BLaER1 (cell line): Measurements from ENCODE around the gene RNF123.
A peak's percentile ranks its signal among the peaks of the same experiment; 100 is the strongest.

Experiments used
- H3K27ac ChIP-seq: shearing (Covaris generic); formaldehyde crosslinking; 2 replicates; pipeline ENCODE4 v1.8.1; 2022
- H3K27me3 ChIP-seq: shearing (Covaris generic); formaldehyde crosslinking; 2 replicates; pipeline ENCODE4 v1.8.1; 2022
- H3K36me3 ChIP-seq: shearing (Covaris generic); formaldehyde crosslinking; 2 replicates; pipeline ENCODE4 v1.8.1; 2022
- H3K4me1 ChIP-seq: shearing (Covaris generic); formaldehyde crosslinking; 2 replicates; pipeline ENCODE4 v1.8.1; 2022
- H3K4me2 ChIP-seq: shearing (Covaris generic); formaldehyde crosslinking; 2 replicates; pipeline ENCODE4 v1.8.1; 2022
- H3K4me3 ChIP-seq: shearing (Covaris generic); formaldehyde crosslinking; 2 replicates; pipeline ENCODE4 v1.8.1; 2022
- H3K9ac ChIP-seq: shearing (Covaris generic); formaldehyde crosslinking; 2 replicates; pipeline ENCODE4 v1.8.1; 2022
- H3K9me3 ChIP-seq: shearing (Covaris generic); formaldehyde crosslinking; 2 replicates; pipeline ENCODE4 v1.8.1; 2022
- H4K20me1 ChIP-seq: shearing (Covaris generic); formaldehyde crosslinking; 2 replicates; pipeline ENCODE4 v1.8.1; 2022
- Cebpa-rat ChIP-seq: shearing (Covaris generic); IDR thresholded peaks from 2 replicates; pipeline ENCODE4 v1.8.1; 2022

The RNF123 gene

DNA sequence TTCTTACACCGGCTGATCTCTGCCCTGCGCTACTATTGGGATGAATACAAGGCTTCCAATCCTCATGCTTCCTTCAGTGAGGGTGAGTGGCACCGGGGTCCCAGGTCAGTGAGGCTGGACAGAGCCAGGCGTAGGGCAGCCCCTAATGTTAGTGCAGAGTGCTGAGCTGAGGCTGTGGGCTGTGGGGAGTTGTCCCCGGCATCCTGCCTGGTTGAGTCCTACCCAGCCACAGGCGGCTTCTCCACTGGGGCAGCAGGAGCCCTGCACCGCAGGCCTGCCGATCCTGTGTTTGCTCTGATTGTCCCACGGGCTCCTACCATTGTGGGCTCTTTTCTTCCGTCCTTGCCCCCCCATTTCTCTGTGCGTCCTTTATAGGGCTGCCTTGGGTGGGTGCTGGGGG, 13.3 kb downstream of the RNF123 start:
- Histone ChIP-seq H3K9ac (0 out of 2 replicates have a peak overlapping the region, but pooled peaks have one; percentile 4), H3K27ac (no peak overlapping the region), H3K9me3 (no peaks in the 10 kb centered on the region), H3K4me1 (peaks cover 34% of the 10 kb centered on the region), H3K27me3 (no peaks in the 10 kb centered on the region), H3K36me3 (peaks cover 88% of the 10 kb centered on the region), H3K4me2 (no peak overlapping the region), H3K4me3 (no peak overlapping the region), H4K20me1 (no peaks in the 10 kb centered on the region)
- TF ChIP-seq Cebpa-rat = no peak

- peak overlapping the region; percentile 38 for H3K27ac ChIP-seq
- peaks cover 80% of the 10 kb centered on the region for H3K36me3 ChIP-seq
- no peaks in the 10 kb centered on the region for H4K20me1 ChIP-seq
These were observed 14.1 kb downstream of the RNF123 start for GRCh38 chr3:49703443-49703927.

GRCh38 chr3:49703956-49704355, 14.6 kb downstream of the RNF123 start:
- Histone ChIP-seq H3K4me2 (no peak overlapping the region), H3K9me3 (no peaks in the 10 kb centered on the region), H3K27me3 (no peaks in the 10 kb centered on the region), H3K27ac (peak overlapping the region; percentile 38), H3K4me3 (no peak overlapping the region), H4K20me1 (no peaks in the 10 kb centered on the region), H3K9ac (0 out of 2 replicates have a peak overlapping the region, but pooled peaks have one; percentile 6), H3K36me3 (peaks cover 75% of the 10 kb centered on the region), H3K4me1 (peaks cover 31% of the 10 kb centered on the region)
- no peak for TF ChIP-seq Cebpa-rat

More at GRCh38 chr3:49703443-49703927, 14.1 kb downstream of the RNF123 start:
- Histone ChIP-seq H3K9ac (0 out of 2 replicates have a peak overlapping the region, but pooled peaks have one; percentile 6), H3K27me3 (no peaks in the 10 kb centered on the region), H3K4me1 (peaks cover 36% of the 10 kb centered on the region), H3K4me3 (no peak overlapping the region), H3K9me3 (no peaks in the 10 kb centered on the region), H3K4me2 (no peak overlapping the region)
- no peak for TF ChIP-seq Cebpa-rat

DNA sequence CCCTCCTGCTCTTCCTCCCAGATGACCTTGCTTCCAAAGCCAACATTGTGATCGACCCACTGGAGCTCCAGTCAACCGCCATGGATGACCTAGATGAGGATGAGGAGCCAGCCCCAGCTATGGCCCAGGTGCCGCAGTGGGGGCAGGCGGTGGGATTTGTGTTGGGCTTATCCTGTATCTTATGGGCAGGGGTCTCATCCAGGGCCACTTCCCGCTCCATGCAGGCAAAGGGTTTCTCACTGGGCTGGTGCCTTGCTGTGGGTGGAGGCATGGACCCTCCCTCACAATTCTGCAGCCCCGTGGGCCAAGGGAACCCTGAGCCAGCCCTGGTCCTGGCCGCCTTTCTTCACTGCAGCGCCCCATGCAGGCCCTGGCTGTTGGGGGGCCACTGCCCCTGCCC, 15.3 kb downstream of the RNF123 start:
- Histone ChIP-seq H3K36me3 (peaks cover 71% of the 10 kb centered on the region), H3K4me1 (peaks cover 24% of the 10 kb centered on the region), H3K4me3 (no peak overlapping the region), H3K4me2 (no peak overlapping the region), H4K20me1 (no peaks in the 10 kb centered on the region), H3K9me3 (no peaks in the 10 kb centered on the region), H3K27me3 (no peaks in the 10 kb centered on the region), H3K27ac (no peak overlapping the region), H3K9ac (0 out of 2 replicates have a peak overlapping the region, but pooled peaks have one; percentile 6)
- no peak for TF ChIP-seq Cebpa-rat

- no peak overlapping the region for H3K9ac ChIP-seq
- no peak overlapping the region for H3K4me2 ChIP-seq
- H3K9me3 ChIP-seq = no peaks in the 10 kb centered on the region
- peaks cover 19% of the 10 kb centered on the region for H3K4me1 ChIP-seq
- TF ChIP-seq Cebpa-rat = no peak
- H3K36me3 ChIP-seq = peaks cover 64% of the 10 kb centered on the region
- no peak overlapping the region for H3K4me3 ChIP-seq
- H3K27me3 ChIP-seq = no peaks in the 10 kb centered on the region
- no peaks in the 10 kb centered on the region for H4K20me1 ChIP-seq
- no peak overlapping the region for H3K27ac ChIP-seq
These were observed 16.1 kb downstream of the RNF123 start for GRCh38 chr3:49705390-49705960.

GRCh38 chr3:49706456-49707112, 17.2 kb downstream of the RNF123 start:
- no peak overlapping the region for H3K27ac ChIP-seq
- TF ChIP-seq Cebpa-rat = no peak
- H3K4me3 ChIP-seq = no peak overlapping the region
- H4K20me1 ChIP-seq = no peaks in the 10 kb centered on the region
- peaks cover 29% of the 10 kb centered on the region for H3K4me1 ChIP-seq
- H3K27me3 ChIP-seq = no peaks in the 10 kb centered on the region
- no peak overlapping the region for H3K4me2 ChIP-seq
- H3K9ac ChIP-seq = no peak overlapping the region
- H3K36me3 ChIP-seq = peaks cover 56% of the 10 kb centered on the region
- H3K9me3 ChIP-seq = no peaks in the 10 kb centered on the region

- no peak for TF ChIP-seq Cebpa-rat
- Histone ChIP-seq H3K4me2 (peak overlapping the region; percentile 63; the same call in 1 of the 2 replicates), H3K27ac (peak overlapping the region; percentile 56; the same call in 1 of the 2 replicates), H3K4me1 (peaks cover 34% of the 10 kb centered on the region), H3K36me3 (peaks cover 51% of the 10 kb centered on the region), H3K4me3 (no peak overlapping the region), H3K27me3 (no peaks in the 10 kb centered on the region), H3K9ac (no peak overlapping the region), H4K20me1 (no peaks in the 10 kb centered on the region), H3K9me3 (no peaks in the 10 kb centered on the region)
These were observed 17.7 kb downstream of the RNF123 start for GRCh38 chr3:49707113-49707480.

GRCh38 chr3:49709852-49710251, 20.5 kb downstream of the RNF123 start:
- Histone ChIP-seq H3K27me3 (no peaks in the 10 kb centered on the region), H4K20me1 (no peaks in the 10 kb centered on the region), H3K27ac (no peak overlapping the region), H3K9me3 (no peaks in the 10 kb centered on the region), H3K4me3 (no peak overlapping the region), H3K4me1 (peaks cover 56% of the 10 kb centered on the region), H3K9ac (no peak overlapping the region), H3K36me3 (peaks cover 34% of the 10 kb centered on the region), H3K4me2 (no peak overlapping the region)
- TF ChIP-seq Cebpa-rat = no peak

- peaks cover 61% of the 10 kb centered on the region for H3K4me1 ChIP-seq
- TF ChIP-seq Cebpa-rat = no peak
- H3K4me3 ChIP-seq = no peak overlapping the region
- peak overlapping the region; percentile 46; the same call in 1 of the 2 replicates for H3K9ac ChIP-seq
- no peaks in the 10 kb centered on the region for H3K9me3 ChIP-seq
- peak overlapping the region; percentile 51; the same call in 1 of the 2 replicates for H3K27ac ChIP-seq
- no peaks in the 10 kb centered on the region for H3K27me3 ChIP-seq
- H3K36me3 ChIP-seq = peaks cover 34% of the 10 kb centered on the region
- H4K20me1 ChIP-seq = no peaks in the 10 kb centered on the region
- peak overlapping the region; percentile 81 for H3K4me2 ChIP-seq
These were observed 22.1 kb downstream of the RNF123 start for GRCh38 chr3:49711489-49711888.

DNA sequence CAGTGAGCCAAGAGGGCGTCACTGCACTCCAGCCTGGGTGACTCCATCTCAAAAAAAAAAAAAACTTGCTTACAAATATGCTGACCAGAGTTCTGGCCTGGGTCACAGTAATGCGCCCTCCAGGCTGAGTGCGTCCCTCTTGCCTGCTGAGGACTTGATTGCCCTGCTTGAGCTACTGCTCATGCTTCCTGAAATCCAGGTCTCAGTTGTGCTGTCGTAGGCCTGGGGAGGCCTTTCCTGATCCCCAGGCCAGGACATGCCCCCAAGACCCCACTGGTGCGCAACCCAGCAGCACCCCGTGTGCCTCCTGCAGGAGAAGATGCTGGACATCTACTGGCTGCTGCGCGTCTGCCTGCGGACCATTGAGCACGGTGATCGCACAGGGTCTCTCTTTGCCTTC, 22.8 kb downstream of the RNF123 start:
- peaks cover 66% of the 10 kb centered on the region for H3K4me1 ChIP-seq
- TF ChIP-seq Cebpa-rat = no peak
- no peaks in the 10 kb centered on the region for H3K9me3 ChIP-seq
- peak overlapping the region; percentile 81 for H3K4me2 ChIP-seq
- H3K27me3 ChIP-seq = no peaks in the 10 kb centered on the region
- H3K27ac ChIP-seq = peak overlapping the region; percentile 70
- H3K36me3 ChIP-seq = peaks cover 35% of the 10 kb centered on the region
- H3K4me3 ChIP-seq = no peak overlapping the region
- peak overlapping the region; percentile 46; the same call in 1 of the 2 replicates for H3K9ac ChIP-seq
- no peaks in the 10 kb centered on the region for H4K20me1 ChIP-seq
